ENCODE data around the gene TMEM39B. TPM values are rescaled to one million over a fixed set of nuclear protein-coding genes. Genes with fewer than 3 reads are reported as not detected.
"Not testable (repeated sequence)": the region's sequence is repeated elsewhere in the genome, so short reads cannot be mapped to it uniquely, and the experiment has no call there.

Gene TMEM39B
- total RNA-seq, 1 donor from 2014 or later, result 13.3 TPM

DNA sequence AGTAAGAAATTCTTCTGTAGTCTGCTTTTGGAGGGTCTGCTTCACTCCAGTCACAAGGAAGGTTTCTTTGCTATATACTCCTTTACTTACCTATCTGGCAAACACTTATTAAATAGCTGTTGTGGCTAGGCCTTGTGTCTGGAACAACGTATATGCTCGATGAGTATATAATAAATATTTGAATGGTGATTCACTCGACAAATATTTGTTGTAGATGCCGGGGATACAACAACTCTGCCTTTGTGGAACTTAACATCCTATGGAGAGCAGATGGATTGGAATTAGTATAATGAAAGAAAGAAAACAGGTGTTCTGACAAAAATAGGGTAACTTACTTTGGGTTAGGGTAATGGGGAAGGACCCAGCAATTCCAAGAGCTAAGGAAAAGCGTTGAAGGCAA lies 66.2 kb downstream of the TMEM39B start:
- Histone ChIP-seq H2AFZ (ENCODE audit: low read depth, low read length) (no peak overlapping the region), H3K27me3 (ENCODE audit: insufficient read depth, low read length) (no peaks in the 10 kb centered on the region), H3K27ac (ENCODE audit: low read depth, low read length) (peak overlapping the region; percentile 36), H4K20me1 (ENCODE audit: insufficient read depth, low read length) (peaks cover 56% of the 10 kb centered on the region), H3K9me3 (ENCODE audit: insufficient read depth, low read depth, low read length) (no peaks in the 10 kb centered on the region), H3K4me3 (ENCODE audit: insufficient read depth, low read depth, low read length) (no peak overlapping the region), H3K4me1 (ENCODE audit: insufficient read depth, low read length) (peaks cover 23% of the 10 kb centered on the region), H3K79me2 (ENCODE audit: insufficient read depth, low read length) (peaks cover 92% of the 10 kb centered on the region), H3K4me2 (ENCODE audit: low read length) (peak overlapping the region; percentile 33), H3K9ac (ENCODE audit: low read length) (peak overlapping the region; percentile 28), H3K36me3 (ENCODE audit: insufficient read depth, low read length) (no peaks in the 10 kb centered on the region)
- peaks cover 9% of the 10 kb centered on the region for H3K36me3 Mint-ChIP-seq (ENCODE audit: low read depth, unreplicated experiment)
- H3K4me3 Mint-ChIP-seq (ENCODE audit: unreplicated experiment), result no peak overlapping the region
- DNase-seq (ENCODE audit: low read depth) (peak; percentile 55), FAIRE-seq (no peak)
- peak overlapping the region; percentile 79 for H3K27ac Mint-ChIP-seq (ENCODE audit: unreplicated experiment)
- no peak for TF ChIP-seq EZH2 (IDR thresholded peaks at IDR 0.05; ENCODE audit: insufficient read depth, low read length)
- no peak for TF ChIP-seq CTCF (IDR thresholded peaks at IDR 0.05; ENCODE audit: insufficient read depth, low read depth, low read length)
- H3K9me3 Mint-ChIP-seq (ENCODE audit: unreplicated experiment), result no peaks in the 10 kb centered on the region
- peaks cover 24% of the 10 kb centered on the region for H3K4me1 Mint-ChIP-seq (ENCODE audit: low read depth, unreplicated experiment)
- no peaks in the 10 kb centered on the region for H3K27me3 Mint-ChIP-seq (ENCODE audit: low read depth, unreplicated experiment)

DNA sequence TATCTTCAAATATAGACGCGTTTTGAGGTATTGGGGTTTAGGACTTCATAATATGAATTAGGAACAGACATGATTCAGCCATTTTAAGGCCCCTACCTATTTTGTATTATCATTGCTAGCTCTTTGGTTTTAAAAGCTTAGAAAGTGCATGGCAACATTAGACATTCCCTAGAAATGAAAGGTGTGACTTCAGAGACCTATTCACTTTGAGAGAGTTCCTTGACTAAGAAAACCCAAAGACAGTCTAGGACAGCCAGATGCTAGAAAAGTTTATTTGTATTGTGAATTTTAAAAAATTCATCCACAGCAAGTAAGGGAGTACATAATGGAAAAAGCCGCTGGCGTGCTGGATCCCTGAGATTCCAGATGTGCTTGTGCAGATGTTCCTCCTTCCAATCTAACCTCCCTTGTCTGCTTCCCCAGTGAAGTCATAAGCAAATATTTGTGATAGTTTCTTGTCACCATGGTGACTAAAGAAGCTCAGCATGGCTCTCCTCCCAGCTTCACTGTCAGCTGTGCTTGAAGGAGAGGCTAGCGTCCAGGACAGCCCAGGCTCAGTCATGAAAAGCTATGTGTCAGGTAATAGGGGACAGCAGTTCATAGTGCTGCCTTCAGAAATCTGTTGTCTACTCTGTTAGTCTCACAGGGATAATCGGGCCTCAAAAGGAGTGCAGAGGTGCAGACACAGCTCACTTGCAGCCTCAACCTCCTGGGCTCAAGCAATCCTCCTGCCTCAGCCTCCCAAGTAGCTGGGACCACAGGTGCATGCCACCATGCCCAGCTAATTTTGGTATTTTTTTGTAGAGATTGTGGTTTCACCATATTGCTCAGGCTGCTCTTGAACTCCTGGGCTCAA lies 69.9 kb downstream of the TMEM39B start:
- Mint-ChIP-seq H3K36me3 (ENCODE audit: low read depth, unreplicated experiment) (peaks cover 7% of the 10 kb centered on the region), H3K4me3 (ENCODE audit: unreplicated experiment) (no peak overlapping the region), H3K4me1 (ENCODE audit: low read depth, unreplicated experiment) (peaks cover 27% of the 10 kb centered on the region), H3K27me3 (ENCODE audit: low read depth, unreplicated experiment) (no peaks in the 10 kb centered on the region), H3K9me3 (ENCODE audit: unreplicated experiment) (no peaks in the 10 kb centered on the region), H3K27ac (ENCODE audit: unreplicated experiment) (peak overlapping the region; percentile 86)
- Histone ChIP-seq H2AFZ (ENCODE audit: low read depth, low read length) (no peak overlapping the region), H4K20me1 (ENCODE audit: insufficient read depth, low read length) (peaks cover 70% of the 10 kb centered on the region), H3K79me2 (ENCODE audit: insufficient read depth, low read length) (peaks cover 89% of the 10 kb centered on the region), H3K27me3 (ENCODE audit: insufficient read depth, low read length) (no peaks in the 10 kb centered on the region), H3K36me3 (ENCODE audit: insufficient read depth, low read length) (no peaks in the 10 kb centered on the region), H3K4me3 (ENCODE audit: insufficient read depth, low read depth, low read length) (no peak overlapping the region), H3K9me3 (ENCODE audit: insufficient read depth, low read depth, low read length) (no peaks in the 10 kb centered on the region), H3K4me2 (ENCODE audit: low read length) (no peak overlapping the region), H3K4me1 (ENCODE audit: insufficient read depth, low read length) (peaks cover 23% of the 10 kb centered on the region), H3K9ac (ENCODE audit: low read length) (peak overlapping the region; percentile 14), H3K27ac (ENCODE audit: low read depth, low read length) (peak overlapping the region; percentile 40)
- TF ChIP-seq EZH2 (IDR thresholded peaks at IDR 0.05; ENCODE audit: insufficient read depth, low read length) (no peak), CTCF (IDR thresholded peaks at IDR 0.05; ENCODE audit: insufficient read depth, low read depth, low read length) (no peak)
- peak; percentile 71 for DNase-seq (ENCODE audit: low read depth)
- peak; percentile 17 for FAIRE-seq

- not testable (repeated sequence) for H3K36me3 ChIP-seq (ENCODE audit: insufficient read depth, low read length); H3K4me3 Mint-ChIP-seq (ENCODE audit: unreplicated experiment); H3K27me3 ChIP-seq (ENCODE audit: insufficient read depth, low read length); H3K4me3 ChIP-seq (ENCODE audit: insufficient read depth, low read depth, low read length); H3K4me2 ChIP-seq (ENCODE audit: low read length); H3K9me3 Mint-ChIP-seq (ENCODE audit: unreplicated experiment); H3K9ac ChIP-seq (ENCODE audit: low read length); H2AFZ ChIP-seq (ENCODE audit: low read depth, low read length); H3K9me3 ChIP-seq (ENCODE audit: insufficient read depth, low read depth, low read length); H3K36me3 Mint-ChIP-seq (ENCODE audit: low read depth, unreplicated experiment); H3K27me3 Mint-ChIP-seq (ENCODE audit: low read depth, unreplicated experiment); FAIRE-seq; DNase-seq (ENCODE audit: low read depth)
- Histone ChIP-seq H4K20me1 (ENCODE audit: insufficient read depth, low read length) (peaks cover 76% of the 10 kb centered on the region), H3K79me2 (ENCODE audit: insufficient read depth, low read length) (peaks cover 91% of the 10 kb centered on the region), H3K4me1 (ENCODE audit: insufficient read depth, low read length) (peaks cover 23% of the 10 kb centered on the region), H3K27ac (ENCODE audit: low read depth, low read length) (peak overlapping the region; percentile 36)
- Mint-ChIP-seq H3K27ac (ENCODE audit: unreplicated experiment) (peak overlapping the region; percentile 86), H3K4me1 (ENCODE audit: low read depth, unreplicated experiment) (peaks cover 27% of the 10 kb centered on the region)
These were observed 70.6 kb downstream of the TMEM39B start for GRCh38 chr1:32143302-32143695.
